ENCODE data around the gene CYP4B1.

DNA sequence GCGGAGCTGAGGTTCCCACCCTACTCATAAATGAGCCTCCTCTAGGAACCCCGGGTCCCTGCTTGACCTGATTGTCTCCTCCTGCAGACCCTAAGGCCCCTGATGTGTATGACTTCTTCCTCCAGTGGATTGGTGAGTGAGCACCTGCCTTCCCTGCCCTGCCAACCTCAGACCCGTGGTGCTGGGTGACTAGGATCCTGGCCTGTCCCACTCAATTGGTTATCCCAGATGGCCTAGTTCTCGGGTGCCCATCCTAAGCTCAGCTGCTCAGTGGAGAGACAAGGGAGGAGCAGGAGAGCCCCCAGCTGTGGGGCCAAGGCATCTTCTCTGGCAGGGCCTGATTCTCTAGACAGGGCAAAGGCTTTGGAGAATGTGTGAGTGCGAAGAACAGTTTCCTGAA is 12.2 kb downstream of the CYP4B1 start:
- TF ChIP-seq, protein P1, sequence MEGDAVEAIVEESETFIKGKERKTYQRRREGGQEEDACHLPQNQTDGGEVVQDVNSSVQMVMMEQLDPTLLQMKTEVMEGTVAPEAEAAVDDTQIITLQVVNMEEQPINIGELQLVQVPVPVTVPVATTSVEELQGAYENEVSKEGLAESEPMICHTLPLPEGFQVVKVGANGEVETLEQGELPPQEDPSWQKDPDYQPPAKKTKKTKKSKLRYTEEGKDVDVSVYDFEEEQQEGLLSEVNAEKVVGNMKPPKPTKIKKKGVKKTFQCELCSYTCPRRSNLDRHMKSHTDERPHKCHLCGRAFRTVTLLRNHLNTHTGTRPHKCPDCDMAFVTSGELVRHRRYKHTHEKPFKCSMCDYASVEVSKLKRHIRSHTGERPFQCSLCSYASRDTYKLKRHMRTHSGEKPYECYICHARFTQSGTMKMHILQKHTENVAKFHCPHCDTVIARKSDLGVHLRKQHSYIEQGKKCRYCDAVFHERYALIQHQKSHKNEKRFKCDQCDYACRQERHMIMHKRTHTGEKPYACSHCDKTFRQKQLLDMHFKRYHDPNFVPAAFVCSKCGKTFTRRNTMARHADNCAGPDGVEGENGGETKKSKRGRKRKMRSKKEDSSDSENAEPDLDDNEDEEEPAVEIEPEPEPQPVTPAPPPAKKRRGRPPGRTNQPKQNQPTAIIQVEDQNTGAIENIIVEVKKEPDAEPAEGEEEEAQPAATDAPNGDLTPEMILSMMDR (IDR thresholded peaks at IDR 0.05; ENCODE audit: insufficient read depth, low read length, poor library complexity, severe bottlenecking), result no peak
- no peak for TF ChIP-seq EZH2phosphoT487 (conservative IDR thresholded peaks at IDR 0.05; ENCODE audit: low read length)

Measured in SU-DHL-6 (cell line).